ENCODE data around the gene DOCK1.
"Not testable (repeated sequence)": the region's sequence is repeated elsewhere in the genome, so short reads cannot be mapped to it uniquely, and the experiment has no call there.

The DOCK1 gene

DNA sequence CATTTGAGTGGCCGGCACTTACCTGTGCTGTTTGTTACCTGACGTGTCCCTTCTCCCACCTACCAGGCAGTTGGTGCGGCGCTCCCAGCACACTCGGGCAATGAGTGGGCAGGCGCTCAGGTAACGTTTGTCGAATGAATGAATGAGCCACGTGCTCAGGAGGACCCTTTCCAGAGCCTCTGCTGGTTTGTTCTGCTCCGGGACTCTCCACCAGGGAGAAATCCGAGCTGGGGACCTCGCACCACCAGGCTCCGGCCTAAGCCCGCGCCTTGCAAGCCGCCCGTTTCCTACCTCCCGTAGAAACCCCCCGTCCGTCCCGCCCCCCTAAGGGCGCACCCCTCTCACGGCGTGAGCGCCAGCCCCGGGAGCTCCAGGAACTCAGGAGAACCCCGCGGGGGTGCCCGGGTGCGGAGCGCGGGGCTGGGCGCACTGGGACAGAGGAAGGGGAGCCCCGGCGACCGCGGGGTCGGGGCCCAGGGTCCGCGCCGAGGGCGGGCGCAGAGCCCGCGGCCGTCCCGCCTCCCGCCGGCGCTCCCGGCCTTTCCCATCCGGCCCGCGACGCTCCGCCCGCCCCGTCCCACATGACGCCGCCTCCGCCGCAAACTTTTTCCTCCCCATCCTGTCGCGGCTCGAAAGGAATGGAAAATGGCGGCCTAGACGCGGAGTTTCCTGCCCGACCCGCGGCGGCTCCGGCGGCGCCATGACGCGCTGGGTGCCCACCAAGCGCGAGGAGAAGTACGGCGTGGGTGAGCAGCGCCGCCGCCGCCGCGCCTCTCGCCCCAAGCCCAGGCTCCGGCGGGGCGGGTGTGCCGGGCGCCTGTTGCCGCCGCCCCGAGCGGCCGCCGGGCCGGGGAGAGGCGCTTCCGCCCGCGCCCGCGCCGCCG lies at the start of gene DOCK1:
Gene DOCK1, plus strand, starts transcription at position 611 of the 884 bp plus-strand sequence. Its CDS starts 90 bp downstream, at position 701.
- H3K36me3 ChIP-seq (ENCODE audit: insufficient read depth, low read length): no peaks in the 10 kb centered on the region
- peak within 1 kb of the TSS; percentile 96 for H2AFZ ChIP-seq (ENCODE audit: low read depth, low read length)
- H3K27me3 ChIP-seq (ENCODE audit: insufficient read depth, low read length): no peaks in the 10 kb centered on the region
- no peaks in the 10 kb centered on the region for H3K9me3 ChIP-seq (ENCODE audit: low read length)
- H3K4me1 ChIP-seq (ENCODE audit: insufficient read depth, low read length): peaks cover 4% of the 10 kb centered on the region
- H3K4me3 ChIP-seq (ENCODE audit: low read length): peak within 1 kb of the TSS; percentile 62

DNA sequence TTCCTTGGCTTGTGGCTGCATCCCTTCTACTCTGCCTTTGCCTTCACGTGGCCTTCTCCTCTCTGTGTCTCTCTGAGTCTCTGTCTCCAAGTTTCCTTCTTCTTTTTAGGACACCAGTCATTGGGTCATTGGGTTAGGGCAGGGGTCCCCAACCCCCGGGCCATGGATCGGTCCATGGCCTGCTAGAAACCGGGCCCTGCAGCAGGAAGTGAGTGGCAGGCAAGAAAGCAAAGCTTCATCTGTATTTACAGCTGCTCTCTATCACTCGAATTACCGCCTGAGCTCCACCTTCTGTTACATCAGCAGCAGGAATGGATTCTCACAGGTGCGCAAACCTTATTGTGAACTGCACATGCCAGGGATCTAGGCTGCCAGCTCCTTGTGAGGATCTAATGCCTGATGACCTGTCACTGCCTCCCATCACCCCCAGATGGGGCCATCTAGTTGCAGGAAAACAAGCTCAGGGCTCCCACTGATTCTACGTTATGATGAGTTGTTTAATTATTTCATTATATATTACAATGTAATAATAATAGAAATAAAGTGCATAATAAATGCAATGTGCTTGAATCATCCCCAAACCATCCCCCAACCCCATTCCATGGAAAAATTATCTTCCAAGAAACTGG lies 47.9 kb upstream of the DOCK1 start:
- no peak overlapping the region for H3K4me3 ChIP-seq (ENCODE audit: low read length)
- no peaks in the 10 kb centered on the region for H3K36me3 ChIP-seq (ENCODE audit: insufficient read depth, low read length)
- no peak overlapping the region for H2AFZ ChIP-seq (ENCODE audit: low read depth, low read length)
- peaks cover 3% of the 10 kb centered on the region for H3K9me3 ChIP-seq (ENCODE audit: low read length)
- H3K4me1 ChIP-seq (ENCODE audit: insufficient read depth, low read length): no peaks in the 10 kb centered on the region
- peaks cover 2% of the 10 kb centered on the region for H3K27me3 ChIP-seq (ENCODE audit: insufficient read depth, low read length)

DNA sequence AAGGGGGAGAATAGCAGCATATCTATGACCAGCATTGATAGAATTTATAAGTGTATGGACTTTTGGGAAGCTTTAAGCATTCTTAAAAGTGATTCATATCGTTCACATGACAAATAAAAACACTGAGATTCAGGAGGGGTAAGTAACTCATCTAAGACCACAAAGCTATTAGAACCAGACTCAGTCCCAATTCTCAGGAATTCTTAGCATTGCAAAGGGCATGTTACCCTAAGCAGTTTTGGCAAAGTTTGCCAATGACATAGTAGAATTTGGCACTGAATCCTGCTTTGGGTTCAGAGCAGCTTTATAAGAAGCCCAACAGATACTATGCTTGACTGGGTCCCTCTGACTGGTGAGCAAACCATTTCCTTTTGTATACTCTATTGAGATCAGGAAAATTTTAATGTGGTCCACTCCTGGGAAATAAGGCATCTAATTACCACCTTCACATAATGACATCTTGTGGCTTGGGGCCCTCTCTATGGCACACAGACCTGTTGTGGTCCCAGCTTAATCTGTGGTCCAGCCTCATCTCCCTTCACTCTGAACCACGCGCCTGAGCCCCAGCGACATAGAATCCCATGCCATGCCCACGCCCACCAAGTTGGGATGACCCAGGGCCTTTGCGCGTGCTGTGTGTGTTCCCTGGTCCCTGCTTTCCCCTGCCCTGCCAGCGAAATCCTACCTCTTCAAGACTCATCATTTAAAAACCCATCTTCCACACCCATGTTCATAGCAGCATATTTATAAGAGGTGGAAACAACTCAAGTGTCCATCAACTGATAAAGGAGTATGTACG lies 37.5 kb upstream of the DOCK1 start:
- no peaks in the 10 kb centered on the region for H3K27me3 ChIP-seq (ENCODE audit: insufficient read depth, low read length)
- H3K9me3 ChIP-seq (ENCODE audit: low read length): no peaks in the 10 kb centered on the region
- no peak overlapping the region for H3K4me3 ChIP-seq (ENCODE audit: low read length)
- no peak overlapping the region for H2AFZ ChIP-seq (ENCODE audit: low read depth, low read length)
- H3K4me1 ChIP-seq (ENCODE audit: insufficient read depth, low read length): no peaks in the 10 kb centered on the region
- no peaks in the 10 kb centered on the region for H3K36me3 ChIP-seq (ENCODE audit: insufficient read depth, low read length)

DNA sequence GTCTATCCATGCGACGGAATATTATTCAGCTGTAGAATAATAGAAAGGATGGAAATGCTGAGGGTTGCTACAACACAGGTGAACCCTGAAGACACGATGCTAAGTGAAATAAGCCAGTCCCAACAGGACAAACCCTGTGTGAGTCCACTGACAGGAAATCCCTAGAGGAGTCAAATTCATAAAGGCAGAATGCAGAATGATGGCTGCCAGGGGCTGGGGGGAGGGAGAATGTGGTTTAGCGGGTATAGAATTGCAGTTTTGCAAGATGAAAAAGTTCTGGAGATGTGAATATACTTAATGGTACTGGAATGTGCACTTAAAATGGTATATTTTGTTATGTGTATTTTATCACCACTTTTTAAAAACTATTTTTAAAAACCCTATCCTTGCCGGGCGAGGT lies 36.9 kb upstream of the DOCK1 start:
- H2AFZ ChIP-seq (ENCODE audit: low read depth, low read length): no peak overlapping the region
- no peaks in the 10 kb centered on the region for H3K27me3 ChIP-seq (ENCODE audit: insufficient read depth, low read length)
- H3K9me3 ChIP-seq (ENCODE audit: low read length): no peaks in the 10 kb centered on the region
- H3K36me3 ChIP-seq (ENCODE audit: insufficient read depth, low read length): no peaks in the 10 kb centered on the region
- no peaks in the 10 kb centered on the region for H3K4me1 ChIP-seq (ENCODE audit: insufficient read depth, low read length)
- no peak overlapping the region for H3K4me3 ChIP-seq (ENCODE audit: low read length)

DNA sequence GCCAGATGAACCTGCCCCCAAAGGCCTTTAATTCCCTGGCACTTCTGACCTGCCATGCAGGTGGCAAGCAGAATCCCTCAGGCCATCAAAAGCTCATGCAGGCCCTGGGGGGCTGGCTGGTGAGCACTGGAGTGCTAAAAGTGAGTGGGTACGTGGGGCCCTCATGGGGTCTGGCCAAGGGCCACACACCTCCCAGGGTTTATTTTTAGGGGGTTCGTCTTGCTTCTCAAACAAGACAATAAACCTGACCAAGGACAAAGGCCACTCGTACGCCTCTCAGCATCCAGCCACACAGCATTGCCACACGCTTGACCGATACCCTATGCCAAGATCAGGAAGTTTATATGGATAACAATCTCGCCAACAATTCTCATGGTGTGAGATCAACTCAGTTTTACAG lies 33.1 kb upstream of the DOCK1 start:
- H3K9me3 ChIP-seq (ENCODE audit: low read length): no peaks in the 10 kb centered on the region
- H3K27me3 ChIP-seq (ENCODE audit: insufficient read depth, low read length): no peaks in the 10 kb centered on the region
- no peaks in the 10 kb centered on the region for H3K4me1 ChIP-seq (ENCODE audit: insufficient read depth, low read length)
- H3K4me3 ChIP-seq (ENCODE audit: low read length): no peak overlapping the region
- no peak overlapping the region for H2AFZ ChIP-seq (ENCODE audit: low read depth, low read length)
- no peaks in the 10 kb centered on the region for H3K36me3 ChIP-seq (ENCODE audit: insufficient read depth, low read length)

DNA sequence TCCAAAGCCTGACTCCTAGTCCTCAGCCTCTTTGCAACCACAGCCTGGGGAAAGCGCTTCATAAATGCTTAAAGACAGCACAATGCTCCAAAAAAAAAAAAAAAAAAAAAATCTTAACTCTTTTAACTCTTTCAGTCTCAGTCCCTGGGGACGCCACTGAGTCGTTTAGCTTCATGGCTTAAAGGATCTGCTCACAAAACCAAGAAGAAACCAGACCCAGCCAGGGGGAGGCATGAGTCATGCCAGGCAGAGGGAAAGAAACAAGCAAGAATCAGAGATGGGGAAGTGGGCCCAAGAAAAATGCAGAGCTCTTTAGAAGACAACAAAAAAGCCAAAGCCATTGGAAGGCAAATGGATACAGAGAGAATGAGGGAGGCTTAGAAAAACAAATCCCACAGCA lies 32.5 kb upstream of the DOCK1 start:
- Histone ChIP-seq H3K4me3 (ENCODE audit: low read length) (no peak overlapping the region), H2AFZ (ENCODE audit: low read depth, low read length) (no peak overlapping the region), H3K9me3 (ENCODE audit: low read length) (no peaks in the 10 kb centered on the region), H3K4me1 (ENCODE audit: insufficient read depth, low read length) (no peaks in the 10 kb centered on the region), H3K36me3 (ENCODE audit: insufficient read depth, low read length) (no peaks in the 10 kb centered on the region), H3K27me3 (ENCODE audit: insufficient read depth, low read length) (no peaks in the 10 kb centered on the region)

DNA sequence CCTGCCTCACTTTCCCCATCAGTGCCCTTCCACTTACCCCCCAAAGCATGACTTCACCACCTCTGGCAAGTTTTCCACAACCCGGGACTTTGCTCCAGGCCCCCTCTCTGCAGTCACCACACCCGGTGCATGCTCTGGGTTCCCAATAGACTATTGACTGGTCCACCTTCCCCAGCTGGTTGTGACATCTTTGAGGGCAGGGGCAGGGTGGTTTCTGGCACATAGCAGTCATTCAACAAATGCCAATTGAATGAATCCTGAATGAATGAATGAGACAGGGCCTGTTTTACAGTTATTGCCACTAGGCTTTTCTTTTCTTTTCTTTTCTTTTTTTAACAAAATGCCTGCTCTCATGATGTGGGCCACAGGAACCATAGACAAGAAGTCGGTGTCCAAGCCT lies 28.8 kb upstream of the DOCK1 start:
- Histone ChIP-seq H2AFZ (ENCODE audit: low read depth, low read length) (no peak overlapping the region), H3K4me3 (ENCODE audit: low read length) (no peak overlapping the region), H3K36me3 (ENCODE audit: insufficient read depth, low read length) (no peaks in the 10 kb centered on the region), H3K4me1 (ENCODE audit: insufficient read depth, low read length) (no peaks in the 10 kb centered on the region), H3K27me3 (ENCODE audit: insufficient read depth, low read length) (no peaks in the 10 kb centered on the region), H3K9me3 (ENCODE audit: low read length) (no peaks in the 10 kb centered on the region)

DNA sequence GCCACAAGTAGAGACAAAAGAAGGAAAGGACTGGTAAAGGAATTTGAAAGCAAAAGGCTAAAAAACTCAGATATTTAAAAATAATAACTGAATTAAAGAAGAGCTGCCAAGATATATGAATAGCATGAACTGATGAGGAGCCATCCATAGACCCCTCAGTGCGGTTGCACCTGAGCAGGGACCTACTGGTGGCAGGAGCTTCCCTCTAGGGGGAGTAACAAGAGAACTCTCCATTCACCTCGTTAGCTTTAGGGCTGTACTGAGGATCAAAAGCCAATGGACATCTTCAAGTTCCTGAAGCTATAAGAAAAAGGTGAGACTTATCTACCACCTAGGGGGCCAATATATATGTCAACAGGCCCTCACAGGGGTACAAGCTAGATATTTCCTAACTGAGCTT lies 27.8 kb upstream of the DOCK1 start:
- H3K4me1 ChIP-seq (ENCODE audit: insufficient read depth, low read length): peaks cover 3% of the 10 kb centered on the region
- H3K4me3 ChIP-seq (ENCODE audit: low read length): no peak overlapping the region

DNA sequence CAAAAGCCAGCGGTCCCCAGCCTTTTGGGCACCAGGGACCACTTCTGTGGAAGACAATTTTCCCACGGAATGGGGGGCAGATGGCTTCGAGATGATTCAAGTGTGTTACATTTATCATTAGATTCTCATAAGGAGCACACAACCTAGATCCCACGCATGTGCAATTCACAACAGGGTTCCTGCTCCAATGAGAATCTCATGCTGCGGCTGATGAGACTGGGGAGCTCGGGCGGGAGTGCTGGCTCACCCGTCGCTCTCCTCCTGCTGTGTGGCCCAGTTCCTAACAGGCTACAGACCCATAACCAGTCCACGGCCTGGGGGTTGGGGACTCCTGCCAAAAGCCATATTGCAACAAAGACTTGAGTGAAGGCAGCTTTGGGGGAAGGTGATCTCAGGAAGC lies 26.6 kb upstream of the DOCK1 start:
- Histone ChIP-seq H3K4me1 (ENCODE audit: insufficient read depth, low read length) (peaks cover 3% of the 10 kb centered on the region), H3K27me3 (ENCODE audit: insufficient read depth, low read length) (no peaks in the 10 kb centered on the region), H3K9me3 (ENCODE audit: low read length) (no peaks in the 10 kb centered on the region), H2AFZ (ENCODE audit: low read depth, low read length) (no peak overlapping the region), H3K36me3 (ENCODE audit: insufficient read depth, low read length) (no peaks in the 10 kb centered on the region), H3K4me3 (ENCODE audit: low read length) (no peak overlapping the region)

More for the DNA sequence above, 27.8 kb upstream of the DOCK1 start:
- H3K27me3 ChIP-seq (ENCODE audit: insufficient read depth, low read length): no peaks in the 10 kb centered on the region
- no peak overlapping the region for H2AFZ ChIP-seq (ENCODE audit: low read depth, low read length)
- no peaks in the 10 kb centered on the region for H3K36me3 ChIP-seq (ENCODE audit: insufficient read depth, low read length)
- no peaks in the 10 kb centered on the region for H3K9me3 ChIP-seq (ENCODE audit: low read length)

DNA sequence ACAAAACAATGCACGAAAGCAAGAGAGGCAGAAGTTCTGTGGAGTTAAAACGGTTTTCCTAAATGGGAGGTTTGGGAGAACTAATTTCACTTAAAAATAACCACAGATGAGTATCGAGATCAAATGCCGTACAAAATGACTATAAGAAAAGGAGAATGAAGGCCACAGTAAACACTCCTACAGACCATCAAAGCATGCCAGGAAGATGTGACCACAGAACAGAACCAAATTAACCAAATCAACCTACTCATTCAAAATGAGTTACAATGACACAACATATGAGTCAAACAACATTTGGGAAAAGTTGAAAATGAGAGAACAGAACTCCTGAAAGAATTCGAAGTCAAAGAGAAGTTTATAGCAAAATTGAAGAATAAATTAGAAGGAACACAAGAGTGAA lies 24.3 kb upstream of the DOCK1 start:
- Histone ChIP-seq H3K9me3 (ENCODE audit: low read length) (no peaks in the 10 kb centered on the region), H3K36me3 (ENCODE audit: insufficient read depth, low read length) (no peaks in the 10 kb centered on the region), H2AFZ (ENCODE audit: low read depth, low read length) (no peak overlapping the region), H3K4me3 (ENCODE audit: low read length) (no peak overlapping the region), H3K27me3 (ENCODE audit: insufficient read depth, low read length) (no peaks in the 10 kb centered on the region), H3K4me1 (ENCODE audit: insufficient read depth, low read length) (peaks cover 3% of the 10 kb centered on the region)

DNA sequence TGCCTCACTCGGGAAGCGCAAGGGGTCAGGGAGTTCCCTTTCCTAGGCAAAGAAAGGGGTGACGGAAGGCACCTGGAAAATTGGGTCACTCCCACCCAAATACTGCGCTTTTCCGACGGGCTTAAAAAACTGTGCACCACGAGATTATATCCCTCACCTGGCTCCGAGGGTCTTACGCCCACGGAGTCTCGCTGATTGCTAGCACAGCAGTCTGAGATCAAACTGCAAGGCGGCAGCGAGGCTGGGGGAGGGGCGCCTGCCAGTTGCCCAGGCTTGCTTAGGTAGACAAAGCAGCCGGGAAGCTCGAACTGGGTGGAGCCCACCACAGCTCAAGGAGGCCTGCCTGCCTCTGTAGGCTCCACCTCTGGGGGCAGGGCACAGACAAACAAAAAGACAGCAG lies 23.2 kb upstream of the DOCK1 start:
- not testable (repeated sequence) for H3K36me3 ChIP-seq (ENCODE audit: insufficient read depth, low read length); H3K9me3 ChIP-seq (ENCODE audit: low read length); H3K4me3 ChIP-seq (ENCODE audit: low read length); H3K27me3 ChIP-seq (ENCODE audit: insufficient read depth, low read length); H3K4me1 ChIP-seq (ENCODE audit: insufficient read depth, low read length)
- peak overlapping the region; percentile 36 for H2AFZ ChIP-seq (ENCODE audit: low read depth, low read length)

DNA sequence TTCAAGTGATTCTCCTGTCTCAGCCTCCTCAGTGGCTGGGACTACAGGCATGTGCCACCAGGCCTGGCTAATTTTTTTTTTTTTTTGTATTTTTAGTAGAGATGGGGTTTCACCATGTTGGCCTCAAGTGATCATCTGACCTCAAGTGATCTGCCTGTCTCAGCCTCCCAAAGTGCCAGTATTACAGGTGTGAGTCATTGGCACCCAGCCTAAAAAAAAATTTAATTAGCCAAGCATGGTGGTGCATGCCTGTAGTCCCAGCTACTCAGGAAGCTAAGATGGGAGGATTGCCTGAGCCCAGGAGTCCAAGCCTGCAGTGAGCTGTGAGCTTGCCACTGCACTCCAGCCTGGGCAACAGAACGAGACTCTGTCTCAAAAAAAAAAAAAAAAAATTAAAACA lies 16.8 kb upstream of the DOCK1 start:
- not testable (repeated sequence) for H3K36me3 ChIP-seq (ENCODE audit: insufficient read depth, low read length); H3K4me1 ChIP-seq (ENCODE audit: insufficient read depth, low read length); H3K4me3 ChIP-seq (ENCODE audit: low read length); H3K27me3 ChIP-seq (ENCODE audit: insufficient read depth, low read length); H2AFZ ChIP-seq (ENCODE audit: low read depth, low read length); H3K9me3 ChIP-seq (ENCODE audit: low read length)

DNA sequence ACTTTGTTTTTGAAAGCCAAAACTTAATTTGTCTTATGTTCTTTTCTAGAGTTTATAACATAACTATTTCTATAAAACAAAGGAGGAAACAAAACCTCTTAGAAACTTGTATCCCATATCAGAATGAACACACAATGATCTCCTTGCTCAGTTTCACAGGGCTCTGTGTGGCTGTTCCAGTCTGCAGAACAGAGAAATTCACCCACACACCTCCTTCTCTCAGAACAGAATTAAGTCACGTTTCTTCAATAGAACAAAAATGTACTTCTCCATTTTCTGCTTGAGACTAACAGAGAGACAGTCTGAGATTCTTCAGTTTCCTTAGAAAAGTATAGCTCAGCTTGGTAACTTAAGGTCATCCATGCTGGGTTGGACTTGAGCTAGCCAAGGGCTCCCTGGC lies 15.8 kb upstream of the DOCK1 start:
- Histone ChIP-seq H3K4me3 (ENCODE audit: low read length) (no peak overlapping the region), H3K27me3 (ENCODE audit: insufficient read depth, low read length) (no peaks in the 10 kb centered on the region), H2AFZ (ENCODE audit: low read depth, low read length) (no peak overlapping the region), H3K9me3 (ENCODE audit: low read length) (no peaks in the 10 kb centered on the region), H3K4me1 (ENCODE audit: insufficient read depth, low read length) (no peaks in the 10 kb centered on the region), H3K36me3 (ENCODE audit: insufficient read depth, low read length) (no peaks in the 10 kb centered on the region)
